ENCODE measurements around the gene AP3B1.

AP3B1 gene

GRCh38 chr5:78287833-78288232 is 6.7 kb downstream of the AP3B1 start:
- DNase-seq: no peak

GRCh38 chr5:78287169-78287568 is 7.3 kb downstream of the AP3B1 start:
- DNase-seq: no peak

- no peak for DNase-seq
Measured at GRCh38 chr5:78286290-78286689, 8.2 kb downstream of the AP3B1 start.

GRCh38 chr5:78283802-78284201 is 10.7 kb downstream of the AP3B1 start:
- DNase-seq: no peak

GRCh38 chr5:78283105-78283504 is 11.4 kb downstream of the AP3B1 start:
- DNase-seq: no peak

- DNase-seq: peak in 2 of 14 donors; percentile 7 to 85
Measured at GRCh38 chr5:78280261-78280660, 14.2 kb downstream of the AP3B1 start.

- DNase-seq: no peak
Measured at GRCh38 chr5:78279194-78279593, 15.3 kb downstream of the AP3B1 start.

- no peak for DNase-seq
Measured at GRCh38 chr5:78277715-78278114, 16.8 kb downstream of the AP3B1 start.

GRCh38 chr5:78275998-78276543 is 18.4 kb downstream of the AP3B1 start:
- no peak for DNase-seq

- no peak for DNase-seq
Measured at GRCh38 chr5:78274540-78275197, 19.8 kb downstream of the AP3B1 start.

GRCh38 chr5:78273436-78273835 is 21.1 kb downstream of the AP3B1 start:
- DNase-seq: peak in 1 of 14 donors; percentile 21

- no peak for DNase-seq
Measured at GRCh38 chr5:78271766-78272165, 22.7 kb downstream of the AP3B1 start.

- DNase-seq: no peak
Measured at GRCh38 chr5:78269088-78269703, 25.3 kb downstream of the AP3B1 start.

- no peak for DNase-seq
Measured at GRCh38 chr5:78268356-78268755, 26.1 kb downstream of the AP3B1 start.

GRCh38 chr5:78265163-78265562 is 29.3 kb downstream of the AP3B1 start:
- DNase-seq: no peak

GRCh38 chr5:78264600-78264999 is 29.9 kb downstream of the AP3B1 start:
- DNase-seq: no peak

- DNase-seq: no peak
Measured at GRCh38 chr5:78260771-78261170, 33.7 kb downstream of the AP3B1 start.

GRCh38 chr5:78253201-78253600 is 41.3 kb downstream of the AP3B1 start:
- DNase-seq: no peak

GRCh38 chr5:78252715-78253114 is 41.8 kb downstream of the AP3B1 start:
- no peak for DNase-seq

GRCh38 chr5:78251663-78252284 is 42.7 kb downstream of the AP3B1 start:
- DNase-seq: no peak

- DNase-seq: no peak
Measured at GRCh38 chr5:78245136-78245535, 49.4 kb downstream of the AP3B1 start.

GRCh38 chr5:78243639-78244038 is 50.9 kb downstream of the AP3B1 start:
- no peak for DNase-seq

GRCh38 chr5:78243091-78243490 is 51.4 kb downstream of the AP3B1 start:
- DNase-seq: no peak

GRCh38 chr5:78242001-78242400 is 52.5 kb downstream of the AP3B1 start:
- DNase-seq: no peak
